K562 (cell line): ENCODE measurements around the gene SF3B4. TPM values are rescaled to one million over a fixed set of nuclear protein-coding genes. Genes with fewer than 3 reads are reported as not detected.

ENCODE experiments used
- ATAC-seq: fragments of 200-7000 bp; cut with Tn5 transposase; 3 replicates; pipeline ENCODE4 v1.9.1; 2020; ENCODE audit warnings: moderate library complexity
- BruUV-seq: library from RNA; stranded (reverse); fragments of 400-500 nt; replicated peaks from 2 replicates; lab custom pipeline; 2021; lab: Mats Ljungman, UMichigan
- CTCF ChIA-PET: fragments of 300-600 bp; formaldehyde crosslinking; extraction: SDS; loops from one replicate; lab custom pipeline; 2021; ENCODE audit warnings: low intra/inter-chr PET ratio; lab: Yijun Ruan, JAX
- POLR2A ChIA-PET: fragments of 300-600, 350-650 bp; sonication (Branson Sonifier 250); formaldehyde crosslinking; extraction: SDS; loops from one replicate; lab custom pipeline; 2021; ENCODE audit warnings: antibody characterized with exemption, inconsistent platforms; lab: Yijun Ruan, JAX
- DNase-seq, 4 experiments: peaks; one replicate each; pipeline versions ENCODE4 v3.0.0 to v3.0.0-alpha.2; 2011 to 2018; ENCODE audit warnings: low spot score in 3 of 4, mixed read lengths in 3 of 4; ENCODE audit errors: extremely low read depth in 1 of 4
- FAIRE-seq: peaks from 2 replicates; lab custom pipeline; 2011; peaks lifted over from hg19 to GRCh38; lab: Jason Lieb, UNC
- H2AFZ ChIP-seq: 2 replicates; pipeline ENCODE4 v1.6.0; 2011; ENCODE audit warnings: low read depth, low read length, control low read depth, inconsistent platforms
- H3K27ac ChIP-seq: fragments of 200-600 bp; 3 replicates; pipeline ENCODE4 v1.8.0; 2011; ENCODE audit warnings: low read depth, mild to moderate bottlenecking, control low read depth, inconsistent platforms, low read length, moderate library complexity, mixed read lengths; ENCODE audit errors: extremely low read depth
- H3K27me3 ChIP-seq, 2 experiments: fragments of 300-600 bp in 1 of 2; 2 replicates in 1 of 2; 3 replicates in 1 of 2; pipeline versions ENCODE4 v1.6.0 to v1.8.0; 2011; ENCODE audit warnings: inconsistent platforms in 2 of 2, low read length in 2 of 2, mild to moderate bottlenecking in 1 of 2, mixed read lengths in 1 of 2, moderate library complexity in 1 of 2; ENCODE audit not compliant: control insufficient read depth in 2 of 2, insufficient read depth in 2 of 2
- H3K36me3 ChIP-seq: fragments of 300-600 bp; 3 replicates; pipeline ENCODE4 v1.8.0; 2011; ENCODE audit warnings: mild to moderate bottlenecking, low read length, inconsistent platforms; ENCODE audit not compliant: control insufficient read depth, insufficient read depth
- H3K4me1 ChIP-seq, 2 experiments: fragments of 200-600 bp in 1 of 2; replicated peaks in 1 of 2; 2 replicates in 1 of 2; 3 replicates in 1 of 2; pipeline versions ENCODE4 v1.5.1 to v1.8.0; 2011; ENCODE audit warnings: inconsistent platforms in 2 of 2, low read length in 2 of 2, mild to moderate bottlenecking in 1 of 2, mixed read lengths in 1 of 2, moderate library complexity in 1 of 2; ENCODE audit not compliant: control insufficient read depth in 2 of 2, insufficient read depth in 2 of 2
- H3K4me2 ChIP-seq: 2 replicates; pipeline ENCODE4 v1.6.1; 2011; ENCODE audit warnings: low read length, control low read depth, inconsistent platforms, mixed read lengths; ENCODE audit not compliant: insufficient read depth
- H3K4me3 ChIP-seq: fragments of 200-600 bp; sonication (generic), shearing (Covaris generic); 2 replicates; pipeline ENCODE4 v1.5.1; 2016; ENCODE audit warnings: control low read depth, inconsistent platforms
- H3K79me2 ChIP-seq: fragments of 200-600 bp; 3 replicates; pipeline ENCODE4 v1.8.0; 2011; ENCODE audit warnings: low read length, inconsistent platforms; ENCODE audit not compliant: control insufficient read depth, insufficient read depth
- H3K9ac ChIP-seq, 2 experiments: 2 replicates each; pipeline versions ENCODE4 v1.6.0 to v1.6.1; 2011; ENCODE audit warnings: low read depth in 2 of 2, low read length in 2 of 2, control low read depth in 1 of 2, inconsistent platforms in 1 of 2, mild to moderate bottlenecking in 1 of 2, mixed read lengths in 1 of 2; ENCODE audit not compliant: insufficient read depth in 1 of 2
- H3K9me1 ChIP-seq: one replicate; pipeline ENCODE4 v1.6.0; 2011; ENCODE audit warnings: inconsistent platforms, mild to moderate bottlenecking, low read length, moderate library complexity; ENCODE audit not compliant: control insufficient read depth, insufficient read depth
- H3K9me3 ChIP-seq: replicated peaks from 2 replicates; pipeline ENCODE4 v1.5.1; 2011; ENCODE audit warnings: low read depth, low read length, inconsistent platforms; ENCODE audit not compliant: control insufficient read depth, insufficient read depth
- H4K20me1 ChIP-seq: replicated peaks from 2 replicates; pipeline ENCODE4 v1.6.1; 2011; ENCODE audit warnings: low read length, inconsistent platforms, mixed read lengths; ENCODE audit not compliant: control insufficient read depth, insufficient read depth
- GABPA ChIP-seq: fragments of 200-800 bp; sonication (Bioruptor generic); conservative IDR thresholded peaks from 2 replicates; pipeline ENCODE4 v1.6.1; 2016; ENCODE audit warnings: low read depth, missing genetic modification characterization, missing compliant biosample characterization
- IRF2 ChIP-seq: sonication (generic); formaldehyde crosslinking; IDR thresholded peaks from 2 replicates; pipeline ENCODE4 v1.8.1; 2022; ENCODE audit warnings: mild to moderate bottlenecking, missing genetic modification reagents
- KDM2B ChIP-seq: fragments of 250-450 bp; sonication (Bioruptor Pico); IDR thresholded peaks from 2 replicates; pipeline ENCODE4 v1.8.0; 2021; ENCODE audit warnings: mild to moderate bottlenecking, moderate library complexity
- MAFF ChIP-seq: IDR thresholded peaks from 2 replicates; pipeline ENCODE4 v1.6.1; 2012; ENCODE audit warnings: low read length, improper control_type of control experiment
- NCOA1 ChIP-seq: fragments of 450-650 bp; IDR thresholded peaks from 2 replicates; pipeline ENCODE4 v1.6.1; 2016; ENCODE audit warnings: low read depth
- NR2F6 ChIP-seq: fragments of 450-650 bp; formaldehyde crosslinking; IDR thresholded peaks from 2 replicates; pipeline ENCODE4 v1.4.0; 2020; ENCODE audit warnings: mild to moderate bottlenecking
- PHF21A ChIP-seq: fragments of 450-650 bp; IDR thresholded peaks from 2 replicates; pipeline ENCODE4 v1.6.1; 2017; ENCODE audit warnings: low read depth, borderline replicate concordance
- RBM39 ChIP-seq: fragments of 200-400 bp; formaldehyde crosslinking; optimal IDR thresholded peaks from 2 replicates; pipeline ENCODE3; 2018; ENCODE audit warnings: low read depth, low read length
- XRCC4 ChIP-seq: IDR thresholded peaks from one replicate; pipeline ENCODE4 v1.6.1; 2011; ENCODE audit not compliant: insufficient read depth, insufficient read length; ENCODE audit errors: extremely low read depth
- ZNF280B ChIP-seq: fragments of 250-450 bp; sonication (Bioruptor Pico); IDR thresholded peaks from 2 replicates; pipeline ENCODE4 v1.5.1; 2021; ENCODE audit warnings: mild to moderate bottlenecking
- ZNF354B ChIP-seq: fragments of 250-450 bp; sonication (Bioruptor Pico); IDR thresholded peaks from 2 replicates; pipeline ENCODE4 v1.4.0; 2020
- ZNF707 ChIP-seq: fragments of 250-450 bp; sonication (Bioruptor Pico); conservative IDR thresholded peaks from 2 replicates; pipeline ENCODE4 v1.8.0; 2022; ENCODE audit warnings: inconsistent platforms, mild to moderate bottlenecking, moderate library complexity
- WGBS: fragments of 100-300 bp; shearing (Covaris generic); methylation state at CpG from one replicate; pipeline ENCODE4 v1.1.6; 2016; ENCODE audit warnings: low coverage, mixed read lengths; ENCODE audit not compliant: insufficient coverage; ENCODE audit errors: missing lambda C conversion rate; 5-methylcytosine and 5-hydroxymethylcytosine counted together
- in situ Hi-C: fragments of 300-500 bp; cut with MboI; formaldehyde crosslinking; loops from 4 replicates; pipeline ENCODE4 v1.15.0; 2018; ENCODE audit warnings: inconsistent platforms, mixed read lengths
- intact Hi-C: fragments of 100-400 bp; cut with micrococcal nuclease; formaldehyde crosslinking; loops from 2 replicates; pipeline ENCODE4 v1.14.2; 2022
- polyA plus RNA-seq, 8 experiments: library from polyadenylated mRNA; depleted of rRNA in 4 of 8; stranded (reverse) in 5 of 8; unstranded in 3 of 8; fragments of >200 nt; fragmentation: Nextera tagmentation in 2 of 8; fragmentation: Illumina TruSeq in 1 of 8; extraction: Ambion mirVana in 2 of 8; extraction: Trizol in 1 of 8; gene quantifications; 2 replicates each; pipeline versions ENCODE4 v1.2.1 to v1.2.3, GENCODE V29; 2011 to 2014; ENCODE audit warnings: inconsistent platforms in 1 of 8, missing spikeins in 1 of 8
- total RNA-seq, 7 experiments: library from RNA; depleted of rRNA in 6 of 7; stranded (reverse); fragments of >200 nt in 6 of 7; fragmentation: Illumina TruSeq in 2 of 7; extraction: Trizol in 2 of 7; gene quantifications; 2 replicates each; pipeline versions ENCODE4 v1.2.1 to v1.2.3, GENCODE V29; 2011 to 2021; ENCODE audit warnings: low replicate concordance in 1 of 7
- TF ChIP-seq, protein P1 (sequence below): fragments of 450-650 bp; IDR thresholded peaks from one replicate; pipeline ENCODE4 v1.6.1; 2018; ENCODE audit warnings: mild to moderate bottlenecking, moderate library complexity; ENCODE audit not compliant: partially characterized antibody
- TF ChIP-seq, protein P2 (sequence below): fragments of 200-800 bp; sonication (Bioruptor generic); IDR thresholded peaks from 2 replicates; pipeline ENCODE4 v1.6.1; 2016; ENCODE audit warnings: missing genetic modification characterization, missing compliant biosample characterization

The SF3B4 gene
- total and polyA plus RNA-seq, 9 of the 15 experiments (the other 6 are each of a cell fraction or from before 2014, with no cell fraction given), result 3.0 to 88.0 (median 26.1) TPM

- TF ChIP-seq IRF2 (CRISPR knock-in tag) (no peak), ZNF354B (CRISPR knock-in tag) (no peak), NR2F6 (CRISPR knock-in tag) (no peak)
Observed at GRCh38 chr1:149942885-149943284, 15.3 kb upstream of the SF3B4 start (continued).

DNA sequence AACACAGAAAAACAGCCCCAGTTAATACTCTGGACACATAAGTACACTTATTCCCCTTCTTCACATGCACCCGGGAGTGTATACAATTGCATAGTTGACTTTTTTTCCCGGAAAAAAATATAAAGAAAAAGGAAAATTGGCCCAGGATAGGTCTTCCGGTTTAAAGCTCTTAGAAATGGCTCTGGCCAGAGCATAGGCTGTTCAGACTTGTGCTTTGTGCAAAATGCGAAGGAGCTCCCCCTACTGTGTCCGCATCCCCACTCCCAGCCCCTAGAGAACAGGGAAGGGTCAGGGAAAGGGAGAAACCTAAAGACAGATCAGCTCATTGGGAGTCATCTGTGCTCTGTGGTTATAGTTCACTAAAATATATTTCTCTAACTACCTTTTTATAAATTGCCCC is 14.6 kb upstream of the SF3B4 start:
- DNase-seq, result peak; percentile 66 to 74 (median 70)
- Histone ChIP-seq H3K9me3 (no peaks in the 10 kb centered on the region), H3K4me2 (no peak overlapping the region), H3K79me2 (no peaks in the 10 kb centered on the region), H3K4me1 (peaks cover 16 to 25% of the 10 kb centered on the region in 2 experiments), H4K20me1 (no peaks in the 10 kb centered on the region), H3K27ac (no peak overlapping the region; the same call in 2 of the 3 replicates), H3K4me3 (no peak overlapping the region), H3K9ac (no peak overlapping the region), H2AFZ (no peak overlapping the region), H3K9me1 (no peaks in the 10 kb centered on the region), H3K36me3 (peaks cover 28% of the 10 kb centered on the region; the same call in 2 of the 3 replicates), H3K27me3 (no peaks in the 10 kb centered on the region)
- intact Hi-C loops, result no loop called here
- ATAC-seq, result peak; percentile 81
- in situ Hi-C loops, result no loop called here
- WGBS, result 43% methylated on average over 5 of the region's 5 CpGs
- BruUV-seq, result no TSS peak
- ChIA-PET POLR2A (interaction anchor here (0.6 to 1.3 kb wide), 7 partner anchors 14 to 246 kb away, joined by 3 to 15 read pairs (median 3); a partner anchor contains a TSS), CTCF (interaction anchor here (1.6 kb wide), 1 partner anchor 54 kb away, joined by 4 read pairs; a partner anchor contains a TSS)
- peak; percentile 88 for FAIRE-seq
- TF ChIP-seq, protein P1, sequence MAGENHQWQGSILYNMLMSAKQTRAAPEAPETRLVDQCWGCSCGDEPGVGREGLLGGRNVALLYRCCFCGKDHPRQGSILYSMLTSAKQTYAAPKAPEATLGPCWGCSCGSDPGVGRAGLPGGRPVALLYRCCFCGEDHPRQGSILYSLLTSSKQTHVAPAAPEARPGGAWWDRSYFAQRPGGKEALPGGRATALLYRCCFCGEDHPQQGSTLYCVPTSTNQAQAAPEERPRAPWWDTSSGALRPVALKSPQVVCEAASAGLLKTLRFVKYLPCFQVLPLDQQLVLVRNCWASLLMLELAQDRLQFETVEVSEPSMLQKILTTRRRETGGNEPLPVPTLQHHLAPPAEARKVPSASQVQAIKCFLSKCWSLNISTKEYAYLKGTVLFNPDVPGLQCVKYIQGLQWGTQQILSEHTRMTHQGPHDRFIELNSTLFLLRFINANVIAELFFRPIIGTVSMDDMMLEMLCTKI, result no peak
- TF ChIP-seq RBM39 (no peak), GABPA (tag) (no peak), MAFF (no peak), KDM2B (CRISPR knock-in tag) (no peak), ZNF707 (CRISPR knock-in tag) (no peak), XRCC4 (no peak), PHF21A (no peak), NCOA1 (no peak), ZNF280B (CRISPR knock-in tag) (no peak)
- TF ChIP-seq, protein P2, sequence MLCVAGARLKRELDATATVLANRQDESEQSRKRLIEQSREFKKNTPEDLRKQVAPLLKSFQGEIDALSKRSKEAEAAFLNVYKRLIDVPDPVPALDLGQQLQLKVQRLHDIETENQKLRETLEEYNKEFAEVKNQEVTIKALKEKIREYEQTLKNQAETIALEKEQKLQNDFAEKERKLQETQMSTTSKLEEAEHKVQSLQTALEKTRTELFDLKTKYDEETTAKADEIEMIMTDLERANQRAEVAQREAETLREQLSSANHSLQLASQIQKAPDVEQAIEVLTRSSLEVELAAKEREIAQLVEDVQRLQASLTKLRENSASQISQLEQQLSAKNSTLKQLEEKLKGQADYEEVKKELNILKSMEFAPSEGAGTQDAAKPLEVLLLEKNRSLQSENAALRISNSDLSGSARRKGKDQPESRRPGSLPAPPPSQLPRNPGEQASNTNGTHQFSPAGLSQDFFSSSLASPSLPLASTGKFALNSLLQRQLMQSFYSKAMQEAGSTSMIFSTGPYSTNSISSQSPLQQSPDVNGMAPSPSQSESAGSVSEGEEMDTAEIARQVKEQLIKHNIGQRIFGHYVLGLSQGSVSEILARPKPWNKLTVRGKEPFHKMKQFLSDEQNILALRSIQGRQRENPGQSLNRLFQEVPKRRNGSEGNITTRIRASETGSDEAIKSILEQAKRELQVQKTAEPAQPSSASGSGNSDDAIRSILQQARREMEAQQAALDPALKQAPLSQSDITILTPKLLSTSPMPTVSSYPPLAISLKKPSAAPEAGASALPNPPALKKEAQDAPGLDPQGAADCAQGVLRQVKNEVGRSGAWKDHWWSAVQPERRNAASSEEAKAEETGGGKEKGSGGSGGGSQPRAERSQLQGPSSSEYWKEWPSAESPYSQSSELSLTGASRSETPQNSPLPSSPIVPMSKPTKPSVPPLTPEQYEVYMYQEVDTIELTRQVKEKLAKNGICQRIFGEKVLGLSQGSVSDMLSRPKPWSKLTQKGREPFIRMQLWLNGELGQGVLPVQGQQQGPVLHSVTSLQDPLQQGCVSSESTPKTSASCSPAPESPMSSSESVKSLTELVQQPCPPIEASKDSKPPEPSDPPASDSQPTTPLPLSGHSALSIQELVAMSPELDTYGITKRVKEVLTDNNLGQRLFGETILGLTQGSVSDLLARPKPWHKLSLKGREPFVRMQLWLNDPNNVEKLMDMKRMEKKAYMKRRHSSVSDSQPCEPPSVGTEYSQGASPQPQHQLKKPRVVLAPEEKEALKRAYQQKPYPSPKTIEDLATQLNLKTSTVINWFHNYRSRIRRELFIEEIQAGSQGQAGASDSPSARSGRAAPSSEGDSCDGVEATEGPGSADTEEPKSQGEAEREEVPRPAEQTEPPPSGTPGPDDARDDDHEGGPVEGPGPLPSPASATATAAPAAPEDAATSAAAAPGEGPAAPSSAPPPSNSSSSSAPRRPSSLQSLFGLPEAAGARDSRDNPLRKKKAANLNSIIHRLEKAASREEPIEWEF (CRISPR knock-in tag), result no peak
